NCI-H187 (cell line): Measurements from ENCODE around the gene CCN5.
"Not testable (repeated sequence)": the region's sequence is repeated elsewhere in the genome, so short reads cannot be mapped to it uniquely, and the experiment has no call there.

ENCODE experiments used
- DNase-seq, 2 experiments: peaks; one replicate each; lab custom pipeline; 2025; lab: John Stamatoyannopoulos, UW

CCN5 gene

DNA sequence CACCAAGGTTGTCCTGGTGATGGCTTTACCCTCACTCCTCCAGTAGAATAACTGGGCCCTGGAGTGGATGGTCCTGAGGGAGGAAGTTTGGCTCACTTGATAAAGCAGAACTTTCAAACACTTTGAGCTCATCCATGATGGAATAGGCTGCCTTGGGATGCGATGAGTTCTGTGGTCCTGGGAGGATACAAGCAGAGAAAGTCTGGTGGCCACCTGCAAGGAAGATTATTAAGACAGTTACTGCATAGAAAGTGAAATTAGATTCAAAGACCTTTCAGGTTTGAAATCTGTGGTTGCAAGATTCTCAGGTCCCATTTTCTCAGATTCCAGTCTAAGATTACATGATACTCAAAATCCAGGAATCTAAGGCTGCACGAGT lies 19.9 kb upstream of the CCN5 start:
- DNase-seq = no peak

DNA sequence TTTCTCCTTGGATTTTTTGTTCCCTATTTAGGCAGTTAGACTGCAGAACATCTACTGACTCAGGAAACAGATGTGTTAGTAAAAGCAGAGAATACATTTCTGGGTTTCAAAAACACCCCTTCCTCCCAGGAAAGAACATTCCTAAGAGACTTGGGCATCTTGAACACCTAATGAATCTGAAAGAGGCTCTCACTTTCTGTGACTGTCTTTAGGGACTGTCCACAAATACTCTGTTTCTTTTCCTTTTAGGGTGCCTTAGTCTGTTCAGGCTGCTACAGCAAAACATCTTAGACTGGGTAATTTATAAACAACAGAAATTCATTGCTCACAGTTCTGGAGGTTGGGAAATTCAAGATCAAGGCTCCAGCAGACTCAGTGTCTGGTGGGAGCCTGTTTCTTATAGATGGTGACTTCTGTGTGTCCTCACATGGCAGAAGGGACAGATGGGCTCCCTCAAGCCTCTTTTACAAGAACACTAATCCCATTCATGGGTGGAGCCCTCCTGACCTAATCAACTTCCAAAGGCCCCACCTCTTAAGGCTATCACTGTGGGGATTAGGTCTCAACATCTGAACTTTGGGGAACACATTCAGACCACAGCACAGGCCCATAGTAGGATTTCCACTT lies 19.4 kb upstream of the CCN5 start:
- no peak for DNase-seq

DNA sequence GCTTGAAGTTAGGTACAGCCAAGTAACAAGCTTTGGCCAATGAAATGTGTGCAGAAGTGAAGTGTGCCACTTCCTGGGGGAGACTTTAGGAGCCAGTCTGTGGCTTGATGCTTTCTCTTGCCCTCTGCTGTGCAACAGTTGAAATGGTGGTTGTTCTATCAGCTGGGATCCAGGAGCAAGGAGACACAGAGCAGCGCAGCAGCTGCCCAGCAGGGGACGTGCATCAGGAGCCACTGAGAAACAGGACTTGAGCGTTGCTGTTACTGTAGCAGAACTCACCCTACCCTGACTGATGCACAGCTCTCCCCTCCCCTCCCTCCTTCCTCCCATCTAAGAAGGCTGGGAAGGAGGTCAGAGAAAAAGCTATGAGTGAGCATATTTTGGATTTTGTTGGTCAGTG lies 18.9 kb upstream of the CCN5 start:
- no peak for DNase-seq

DNA sequence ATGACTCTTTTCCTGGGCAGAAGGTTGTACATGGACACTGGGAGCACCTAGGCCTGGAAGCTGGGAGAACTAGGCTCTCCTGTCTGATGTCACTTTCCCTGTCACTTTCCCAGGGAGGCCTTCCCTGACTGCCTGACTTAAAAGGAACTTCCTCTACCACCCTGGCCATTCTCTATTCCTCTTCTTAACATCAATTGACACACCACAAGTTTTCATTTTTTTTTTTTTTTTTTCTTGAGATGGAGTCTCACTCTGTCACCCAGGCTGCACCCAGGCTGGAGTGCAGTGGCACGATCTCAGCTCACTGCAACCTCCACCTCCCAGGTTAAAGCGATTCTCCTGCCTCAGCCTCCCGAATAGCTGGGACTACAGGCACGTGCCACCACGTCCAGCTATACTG lies 18.1 kb upstream of the CCN5 start:
- DNase-seq = not testable (repeated sequence)

- no peak for DNase-seq
Observed at GRCh38 chr20:44698351-44698750, 16.8 kb upstream of the CCN5 start.

DNA sequence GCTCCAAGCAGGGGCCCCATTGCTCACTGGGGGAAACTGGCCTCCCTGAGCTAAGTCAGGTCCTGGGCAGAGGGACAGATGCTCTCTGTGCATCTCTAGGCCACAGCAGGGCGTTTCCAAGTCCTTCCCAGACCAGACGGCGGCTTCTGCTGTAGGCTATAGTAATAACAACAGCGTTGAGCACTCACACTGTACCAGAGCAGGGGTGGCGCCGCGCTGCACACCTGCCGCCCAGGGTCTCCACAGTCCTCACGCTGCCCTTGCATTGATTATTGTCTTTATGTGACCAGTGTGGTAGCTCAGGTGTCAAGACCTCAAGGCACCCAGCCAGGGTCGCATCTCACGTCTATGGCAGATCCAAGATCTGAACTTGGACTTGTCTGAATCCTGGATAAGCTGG lies 14.9 kb upstream of the CCN5 start:
- no peak for DNase-seq

- DNase-seq = no peak
Observed at GRCh38 chr20:44701118-44701857, 13.9 kb upstream of the CCN5 start.

DNA sequence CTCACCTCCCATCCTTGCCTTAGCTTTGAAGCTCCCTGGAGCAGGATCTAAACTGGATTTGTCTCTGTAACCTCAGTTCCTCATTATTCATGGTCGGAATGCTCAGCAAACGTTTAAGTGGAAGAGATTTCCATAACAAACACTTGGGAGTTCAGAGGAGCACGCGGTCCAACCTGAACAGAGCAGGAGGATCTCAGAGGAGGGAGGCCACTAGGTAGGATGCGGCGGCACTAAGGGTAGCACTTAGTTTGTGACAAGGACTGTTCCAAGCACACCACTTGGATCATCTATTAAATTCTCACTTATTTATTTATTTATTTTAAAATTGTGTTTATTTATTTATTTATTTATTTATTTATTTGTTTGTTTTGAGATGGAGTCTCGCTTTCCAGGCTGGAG lies 13.3 kb upstream of the CCN5 start:
- DNase-seq = no peak

- DNase-seq = no peak
Observed at GRCh38 chr20:44702776-44703175, 12.4 kb upstream of the CCN5 start.

GRCh38 chr20:44703183-44703925 lies 11.8 kb upstream of the CCN5 start:
- DNase-seq = no peak

GRCh38 chr20:44703956-44704488 lies 11.1 kb upstream of the CCN5 start:
- no peak for DNase-seq

- DNase-seq = no peak
Observed at GRCh38 chr20:44704551-44704971, 10.6 kb upstream of the CCN5 start.

- DNase-seq = no peak
Observed at GRCh38 chr20:44705364-44706094, 9.6 kb upstream of the CCN5 start.

- no peak for DNase-seq
Observed at GRCh38 chr20:44706301-44707017, 8.7 kb upstream of the CCN5 start.

GRCh38 chr20:44707018-44707579 lies 8.1 kb upstream of the CCN5 start:
- DNase-seq = no peak

- no peak for DNase-seq
Observed at GRCh38 chr20:44709380-44709779, 5.8 kb upstream of the CCN5 start.

DNA sequence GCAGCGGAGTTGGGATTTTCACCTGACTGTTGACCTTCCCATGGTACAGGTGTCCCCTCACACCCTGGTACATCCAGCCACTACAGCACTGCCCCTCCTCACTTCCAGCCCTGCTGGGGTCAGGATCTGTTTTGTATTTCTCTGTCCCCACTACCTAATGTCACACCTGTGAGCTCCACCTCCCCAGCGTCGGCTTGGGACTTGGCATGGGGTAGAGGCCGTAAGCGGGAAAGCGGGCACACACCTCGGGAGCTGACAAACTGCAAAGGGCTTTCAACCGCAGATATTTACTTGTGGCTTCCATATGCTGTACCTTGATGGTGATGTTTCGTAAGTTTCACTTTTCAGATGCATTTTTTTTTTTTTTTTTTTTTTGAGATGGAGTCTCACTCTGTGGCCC lies 5.4 kb upstream of the CCN5 start:
- DNase-seq = no peak

GRCh38 chr20:44711237-44711636 lies 3.9 kb upstream of the CCN5 start:
- DNase-seq = no peak

- no peak for DNase-seq
Observed at GRCh38 chr20:44714102-44714700, 968 bp upstream of the CCN5 start.

DNA sequence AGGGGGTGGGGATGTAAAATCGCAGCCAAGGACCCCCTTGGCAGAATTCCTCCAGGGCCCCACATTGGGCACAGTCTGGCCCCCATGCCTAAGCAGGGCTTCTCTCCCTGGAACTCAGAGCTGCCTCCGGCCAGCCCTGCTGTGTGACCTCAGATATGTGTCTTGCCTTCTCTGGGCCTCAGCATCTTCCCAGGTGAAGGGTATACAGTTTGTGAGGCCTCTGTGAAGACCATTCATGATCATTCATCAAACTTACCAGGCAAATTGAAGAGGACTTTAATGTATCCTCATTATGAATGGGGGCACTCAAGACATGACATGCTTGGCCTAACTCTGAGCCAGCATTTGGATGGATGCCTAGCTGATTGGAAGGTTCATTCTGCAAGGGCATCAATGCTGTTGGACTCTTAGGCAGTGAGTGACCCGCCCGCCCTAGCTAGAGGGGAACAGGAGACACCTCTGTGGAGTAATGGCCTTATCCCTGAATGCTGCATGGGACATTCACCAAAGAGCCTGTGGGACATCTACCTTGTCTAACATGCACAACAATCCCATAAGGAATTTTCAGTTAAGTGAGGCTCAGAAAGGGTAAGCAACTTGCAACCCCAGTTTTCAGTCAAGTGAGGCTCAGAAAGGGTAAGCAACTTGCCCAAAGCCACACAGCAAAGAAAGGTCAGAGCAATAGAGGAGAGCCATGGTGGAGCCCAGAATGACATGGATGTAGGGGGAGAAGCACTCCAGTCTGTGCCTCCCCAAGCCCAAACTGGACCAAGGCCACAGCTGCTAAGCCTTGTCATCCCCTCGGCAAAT lies 535 bp downstream of the CCN5 start:
- DNase-seq = no peak
